GM18517 (cell line): ENCODE data around the gene PEAR1.

ENCODE experiments used
- ATAC-seq: cut with Tn5 transposase; IDR thresholded peaks from one replicate; pipeline ENCODE4 v1.9.1; 2021; ENCODE audit warnings: mild to moderate bottlenecking, moderate library complexity; ENCODE audit not compliant: unreplicated experiment

The PEAR1 gene

GRCh38 chr1:156933136-156933535 lies 39.6 kb downstream of the PEAR1 start:
- no peak for ATAC-seq

- ATAC-seq = no peak
Observed at GRCh38 chr1:156935505-156936128, 42.1 kb downstream of the PEAR1 start.

- ATAC-seq = no peak
Observed at GRCh38 chr1:156936191-156936590, 42.7 kb downstream of the PEAR1 start.

- ATAC-seq = no peak
Observed at GRCh38 chr1:156936721-156937220, 43.3 kb downstream of the PEAR1 start.

- no peak for ATAC-seq
Observed at GRCh38 chr1:156937883-156938282, 44.4 kb downstream of the PEAR1 start.

- ATAC-seq = no peak
Observed at GRCh38 chr1:156938813-156939212, 45.3 kb downstream of the PEAR1 start.

- ATAC-seq = no peak
Observed at GRCh38 chr1:156939786-156940334, 46.3 kb downstream of the PEAR1 start.

GRCh38 chr1:156941675-156942074 lies 48.2 kb downstream of the PEAR1 start:
- ATAC-seq = no peak

GRCh38 chr1:156942176-156942575 lies 48.7 kb downstream of the PEAR1 start:
- no peak for ATAC-seq

GRCh38 chr1:156942576-156942975 lies 49.1 kb downstream of the PEAR1 start:
- ATAC-seq = no peak

GRCh38 chr1:156943756-156944155 lies 50.2 kb downstream of the PEAR1 start:
- no peak for ATAC-seq

GRCh38 chr1:156944268-156944667 lies 50.8 kb downstream of the PEAR1 start:
- ATAC-seq = no peak

GRCh38 chr1:156944848-156945247 lies 51.3 kb downstream of the PEAR1 start:
- no peak for ATAC-seq

GRCh38 chr1:156945881-156946661 lies 52.6 kb downstream of the PEAR1 start:
- no peak for ATAC-seq

- ATAC-seq = no peak
Observed at GRCh38 chr1:156947127-156947526, 53.6 kb downstream of the PEAR1 start.

- no peak for ATAC-seq
Observed at GRCh38 chr1:156947818-156948525, 54.5 kb downstream of the PEAR1 start.

- no peak for ATAC-seq
Observed at GRCh38 chr1:156948708-156949107, 55.2 kb downstream of the PEAR1 start.

- ATAC-seq = no peak
Observed at GRCh38 chr1:156949127-156949526, 55.6 kb downstream of the PEAR1 start.

GRCh38 chr1:156951371-156951770 lies 57.9 kb downstream of the PEAR1 start:
- ATAC-seq = no peak

GRCh38 chr1:156953571-156953970 lies 60.1 kb downstream of the PEAR1 start:
- ATAC-seq = no peak

GRCh38 chr1:156956333-156956732 lies 62.8 kb downstream of the PEAR1 start:
- ATAC-seq = no peak
